Hematopoietic multipotent progenitor cell treated with erythropoietin and hydrocortisone succinate and interleukin-3 and kit ligand, for 8 days (in vitro differentiated cells): ENCODE data around the gene ATP7A.

Experiments used
- DNase-seq: peaks from one replicate; pipeline ENCODE4 v3.0.0-alpha.2; 2015

ATP7A gene

GRCh38 chrX:77945910-77946545, 35.5 kb downstream of the ATP7A start:
- no peak for DNase-seq

GRCh38 chrX:77946571-77946970, 36.1 kb downstream of the ATP7A start:
- DNase-seq: no peak

GRCh38 chrX:77949840-77950239, 39.3 kb downstream of the ATP7A start:
- DNase-seq: no peak

GRCh38 chrX:77952173-77952572, 41.7 kb downstream of the ATP7A start:
- DNase-seq: no peak

DNA sequence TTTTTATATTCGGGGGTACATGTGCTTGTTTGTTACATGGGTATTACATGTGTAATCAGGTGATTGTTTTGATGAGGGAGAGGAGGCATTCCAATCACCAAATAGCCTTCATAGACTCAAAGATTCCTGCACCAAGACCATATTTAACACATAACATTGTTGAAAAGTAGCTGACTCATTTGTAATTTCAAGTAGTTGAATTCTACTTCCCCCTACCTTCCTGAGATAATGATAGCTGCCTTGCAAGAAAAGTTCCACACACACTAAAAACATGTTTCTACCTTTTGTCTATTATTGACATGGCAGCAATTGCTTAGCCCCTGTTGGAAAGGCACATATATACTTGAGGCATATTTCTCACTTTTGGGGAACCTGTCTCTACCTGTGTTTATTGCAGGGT, 42.8 kb downstream of the ATP7A start:
- peak; percentile 34 for DNase-seq

- DNase-seq: no peak
These were observed 43.2 kb downstream of the ATP7A start for GRCh38 chrX:77953708-77954107.

- no peak for DNase-seq
These were observed 50.1 kb downstream of the ATP7A start for GRCh38 chrX:77960567-77960966.

DNA sequence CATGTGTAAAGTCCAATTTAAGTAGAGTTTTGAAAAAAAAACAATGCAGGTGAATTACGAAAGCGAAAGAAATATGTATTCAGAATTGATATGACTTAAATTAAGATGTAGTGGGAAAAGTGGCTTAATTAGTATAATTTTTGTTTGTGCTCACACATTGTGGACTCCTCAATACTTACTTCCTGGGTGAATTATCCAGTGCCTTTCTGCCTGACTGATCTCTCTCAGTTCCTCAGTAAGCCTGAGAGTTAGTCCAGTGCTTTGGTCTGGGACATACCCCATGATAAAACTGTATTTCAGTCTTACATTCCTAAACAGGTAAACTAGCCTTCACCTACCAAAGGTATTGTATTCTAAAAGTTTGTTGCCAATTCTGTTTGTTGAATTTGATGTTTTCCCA, 50.6 kb downstream of the ATP7A start:
- no peak for DNase-seq

DNA sequence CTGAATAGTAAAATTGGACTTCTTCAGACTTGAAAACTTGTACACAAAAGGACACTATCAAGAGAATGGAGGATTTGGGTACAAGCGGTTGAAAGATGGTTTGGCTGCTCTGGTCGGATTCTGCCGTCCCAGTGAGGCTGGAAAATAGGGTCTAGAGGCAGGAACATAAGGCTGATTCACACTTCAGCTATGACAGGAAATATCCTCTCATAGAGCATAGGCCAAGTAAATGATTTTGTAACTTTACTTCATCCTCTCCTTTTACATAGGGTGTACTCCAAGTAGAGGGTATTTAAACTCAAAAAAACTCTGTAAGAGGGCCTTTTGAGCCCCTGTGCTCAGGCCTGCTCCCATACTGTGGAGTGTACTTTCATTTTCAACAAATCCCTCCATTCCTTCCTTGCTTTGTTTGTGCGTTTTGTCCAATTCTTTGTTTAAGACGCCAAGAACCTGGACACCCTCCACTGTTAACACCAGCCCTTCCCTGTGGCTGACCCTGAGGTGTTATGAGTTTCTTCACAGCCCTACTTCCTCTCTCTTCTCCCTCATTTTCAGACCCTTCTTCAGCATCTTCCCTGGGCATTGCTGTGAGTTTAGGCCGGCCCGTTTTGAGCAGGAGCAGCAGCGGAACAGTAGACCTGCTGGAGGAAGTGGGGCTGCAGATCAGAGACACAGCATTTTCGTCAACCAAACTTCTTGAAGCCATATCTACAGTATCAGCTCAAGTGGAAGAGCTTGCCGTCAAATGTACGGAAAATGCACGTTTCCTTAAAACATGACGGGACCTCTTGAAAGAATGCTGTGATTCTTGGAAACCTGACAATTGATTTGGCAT, 51.8 kb downstream of the ATP7A start:
- no peak for DNase-seq

- no peak for DNase-seq
These were observed 55.9 kb downstream of the ATP7A start for GRCh38 chrX:77966361-77966760.

DNA sequence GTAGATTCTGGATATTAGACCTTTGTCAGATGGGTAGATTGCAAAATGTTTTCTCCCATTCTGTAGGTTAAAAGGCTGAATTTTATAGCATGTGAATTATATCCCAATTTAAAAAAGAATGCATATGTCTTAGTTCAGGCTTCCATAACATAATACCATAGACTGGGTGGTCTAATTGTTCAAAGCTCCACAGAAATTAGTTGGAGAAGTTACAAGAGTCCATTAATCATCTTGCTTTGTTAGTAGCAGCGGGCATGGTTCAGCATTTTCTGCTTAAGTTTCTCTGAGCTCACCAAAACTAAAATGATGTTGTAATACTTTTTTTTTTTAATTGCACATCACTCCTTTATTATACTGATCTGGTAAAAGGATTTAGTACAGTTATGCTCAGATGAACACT, 57.1 kb downstream of the ATP7A start:
- no peak for DNase-seq

GRCh38 chrX:77969538-77969937, 59.0 kb downstream of the ATP7A start, which contains the start of gene PGAM4:
PGAM4 (minus strand) TSS chrX:77969638; CDS start chrX:77969638, 0 bp downstream.
- DNase-seq: no peak

- DNase-seq: no peak
These were observed 65.3 kb downstream of the ATP7A start for GRCh38 chrX:77975755-77976154.

- DNase-seq: no peak
These were observed 66.6 kb downstream of the ATP7A start for GRCh38 chrX:77977095-77977494.

- no peak for DNase-seq
These were observed 67.0 kb downstream of the ATP7A start for GRCh38 chrX:77977518-77977917.

GRCh38 chrX:77979870-77980269, 69.4 kb downstream of the ATP7A start:
- DNase-seq: no peak

DNA sequence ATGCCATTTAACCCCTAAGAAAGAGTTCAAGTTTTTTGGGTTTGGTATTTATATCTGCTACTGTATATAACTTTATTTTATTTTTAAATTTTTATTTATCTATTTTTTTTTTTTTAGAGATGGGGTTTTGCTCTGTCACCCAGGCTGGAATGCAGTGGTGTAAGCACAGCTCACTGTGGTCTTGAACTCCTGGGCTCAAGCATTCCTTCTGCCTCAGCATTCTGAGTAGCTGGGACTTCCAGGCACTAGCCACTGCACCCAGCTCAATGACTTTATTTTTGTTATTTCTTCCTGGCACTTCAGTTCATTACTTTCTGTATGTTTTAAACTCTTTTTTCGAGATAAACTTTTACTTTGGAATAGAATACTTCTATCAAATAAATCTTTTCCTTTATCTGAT, 101.4 kb downstream of the ATP7A start:
- no peak for DNase-seq

GRCh38 chrX:78019586-78020483, 109.3 kb downstream of the ATP7A start:
- DNase-seq: peak; percentile 15

DNA sequence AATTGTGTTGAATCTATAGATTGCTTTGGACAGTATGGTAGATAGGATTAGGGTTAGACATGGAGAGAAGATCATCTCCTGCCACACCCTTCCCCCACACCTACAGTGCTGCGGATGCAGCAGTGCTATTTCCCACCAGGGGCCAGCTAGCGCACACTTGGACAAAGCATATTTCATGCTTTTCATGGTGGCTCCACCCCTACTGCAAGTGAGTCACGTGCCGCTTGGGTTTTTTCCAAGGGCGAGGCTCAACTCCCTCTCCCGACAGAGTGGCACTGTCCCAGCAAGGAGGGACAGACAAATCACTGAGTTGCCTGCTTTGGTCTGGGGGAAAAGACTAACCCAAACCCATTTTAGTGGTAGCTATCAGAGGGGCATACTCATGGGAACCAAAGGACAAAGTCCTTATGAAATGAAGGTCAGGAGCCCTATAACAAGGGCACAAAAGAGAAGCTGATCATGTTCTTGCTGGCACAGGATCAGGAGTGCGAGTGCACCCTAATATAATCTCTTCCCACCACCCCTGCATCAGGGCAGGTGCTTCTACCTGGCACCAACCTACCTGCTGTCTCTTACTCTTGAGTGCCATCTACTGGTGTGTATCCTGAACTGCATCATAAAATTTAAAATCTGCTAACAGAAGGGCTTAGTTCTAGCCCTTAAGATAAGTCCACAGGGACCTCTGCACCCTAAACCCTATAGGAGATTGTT, 114.0 kb downstream of the ATP7A start:
- DNase-seq: peak; percentile 79

- no peak for DNase-seq
These were observed 117.3 kb downstream of the ATP7A start for GRCh38 chrX:78027798-78028197.

DNA sequence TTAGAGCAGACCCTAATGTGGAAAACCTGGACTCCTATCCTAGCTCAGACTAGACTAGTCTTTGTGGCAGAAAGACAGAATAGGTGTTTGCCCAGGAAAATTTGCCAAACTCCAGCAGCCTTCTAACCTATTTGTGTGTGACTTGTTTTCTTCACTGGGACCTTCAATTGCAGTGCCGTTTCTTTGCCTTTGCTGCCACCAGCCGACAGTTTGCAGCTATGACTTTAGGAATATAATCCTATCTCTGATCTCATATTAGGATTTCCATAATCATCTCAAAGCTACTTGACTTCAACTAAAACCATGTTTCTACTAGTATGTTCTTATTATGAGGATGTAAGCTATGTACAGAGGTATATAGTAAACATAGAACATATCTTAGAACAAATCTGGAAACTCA, 119.2 kb downstream of the ATP7A start:
- peak; percentile 39 for DNase-seq

DNA sequence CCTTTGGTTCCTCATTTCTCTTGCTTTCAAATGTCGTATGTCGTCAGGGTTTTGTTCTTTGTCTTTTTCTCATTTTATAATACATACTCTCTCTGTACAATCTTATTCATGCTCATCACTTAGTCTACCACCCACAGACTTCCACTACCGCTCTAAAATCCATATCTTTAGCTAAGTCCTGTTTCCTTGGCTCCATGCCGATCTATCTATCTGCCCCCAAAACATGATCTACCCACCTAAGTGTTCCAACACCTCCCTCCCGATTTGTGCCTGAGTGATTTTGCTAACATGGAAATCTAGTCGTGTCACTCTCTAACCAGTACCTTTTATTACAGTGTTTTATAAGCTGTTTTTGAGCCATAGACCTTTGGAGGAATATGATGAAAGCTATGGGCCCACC, 124.6 kb downstream of the ATP7A start:
- DNase-seq: no peak

DNA sequence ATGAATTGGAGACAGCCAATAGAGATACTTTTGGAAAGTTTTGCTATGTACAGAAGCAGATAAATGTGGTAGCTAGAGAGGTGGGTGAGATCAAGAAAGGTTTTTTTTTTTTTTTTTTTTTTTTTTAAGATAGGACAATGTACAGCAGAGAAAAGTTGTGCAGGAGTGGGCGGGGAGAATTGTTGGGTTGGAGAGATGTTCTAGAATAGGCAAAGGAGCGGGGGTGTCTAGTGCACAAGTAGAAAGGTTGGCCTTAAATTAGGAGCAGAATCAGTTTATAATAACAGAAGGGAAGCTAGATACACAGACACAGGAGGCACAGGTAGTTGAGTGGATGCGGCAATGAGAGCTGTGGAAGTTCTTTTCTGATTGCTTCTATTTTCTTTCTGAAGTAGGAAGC, 127.4 kb downstream of the ATP7A start:
- no peak for DNase-seq
